ENCODE data around the gene SNX33. TPM values are rescaled to one million over a fixed set of nuclear protein-coding genes. Genes with fewer than 3 reads are reported as not detected.
"Not testable (repeated sequence)": the region's sequence is repeated elsewhere in the genome, so short reads cannot be mapped to it uniquely, and the experiment has no call there.

The SNX33 gene
- total RNA-seq, 6 experiments from 2014 or later: 12.0 to 17.2 (median 14.2) TPM

DNA sequence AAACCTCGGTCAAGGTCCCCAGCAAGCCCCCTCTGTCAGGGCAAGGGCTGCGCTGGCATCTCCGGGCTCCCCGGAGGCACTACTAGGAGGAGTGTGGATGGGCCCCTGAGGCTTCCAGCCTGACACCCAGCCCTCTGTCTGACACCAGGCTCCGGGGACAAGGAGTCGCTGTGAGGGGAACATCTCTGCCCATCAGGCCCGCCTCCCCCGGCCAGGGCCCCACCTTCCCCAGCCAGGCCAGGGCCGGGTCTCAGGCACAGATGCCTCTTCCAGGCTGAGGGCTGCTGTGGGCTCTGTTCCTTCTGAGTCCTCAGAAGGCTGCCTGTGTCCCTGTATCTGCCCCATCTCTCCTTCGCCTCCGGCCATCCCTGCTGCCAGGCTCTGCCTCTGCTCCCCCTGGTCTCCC lies 49.1 kb downstream of the SNX33 start:
- H3K27ac ChIP-seq: no peak overlapping the region
- no peak overlapping the region for H3K4me3 ChIP-seq
- TF ChIP-seq, protein P1, sequence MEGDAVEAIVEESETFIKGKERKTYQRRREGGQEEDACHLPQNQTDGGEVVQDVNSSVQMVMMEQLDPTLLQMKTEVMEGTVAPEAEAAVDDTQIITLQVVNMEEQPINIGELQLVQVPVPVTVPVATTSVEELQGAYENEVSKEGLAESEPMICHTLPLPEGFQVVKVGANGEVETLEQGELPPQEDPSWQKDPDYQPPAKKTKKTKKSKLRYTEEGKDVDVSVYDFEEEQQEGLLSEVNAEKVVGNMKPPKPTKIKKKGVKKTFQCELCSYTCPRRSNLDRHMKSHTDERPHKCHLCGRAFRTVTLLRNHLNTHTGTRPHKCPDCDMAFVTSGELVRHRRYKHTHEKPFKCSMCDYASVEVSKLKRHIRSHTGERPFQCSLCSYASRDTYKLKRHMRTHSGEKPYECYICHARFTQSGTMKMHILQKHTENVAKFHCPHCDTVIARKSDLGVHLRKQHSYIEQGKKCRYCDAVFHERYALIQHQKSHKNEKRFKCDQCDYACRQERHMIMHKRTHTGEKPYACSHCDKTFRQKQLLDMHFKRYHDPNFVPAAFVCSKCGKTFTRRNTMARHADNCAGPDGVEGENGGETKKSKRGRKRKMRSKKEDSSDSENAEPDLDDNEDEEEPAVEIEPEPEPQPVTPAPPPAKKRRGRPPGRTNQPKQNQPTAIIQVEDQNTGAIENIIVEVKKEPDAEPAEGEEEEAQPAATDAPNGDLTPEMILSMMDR (IDR thresholded peaks at IDR 0.05): no peak
- no peak for TF ChIP-seq POLR2A (IDR thresholded peaks at IDR 0.05)
- ATAC-seq (no peak), DNase-seq (peak in 1 of 3 donors; percentile 47)
- H3K36me3 ChIP-seq: no peaks in the 10 kb centered on the region
- intact Hi-C loops (cut with DNase I): no loop called here
- 100% methylated on average over 2 of the region's 11 CpGs for WGBS (ENCODE audit: insufficient coverage, low coverage, low lambda C conversion rate, missing lambda C conversion rate)
- no peaks in the 10 kb centered on the region for H3K9me3 ChIP-seq
- H3K27me3 ChIP-seq: no peaks in the 10 kb centered on the region
- no peaks in the 10 kb centered on the region for H3K4me1 ChIP-seq

- intact Hi-C loops (cut with DNase I): no loop called here
- H3K4me3 ChIP-seq: no peak overlapping the region
- H3K4me1 ChIP-seq: no peaks in the 10 kb centered on the region
- WGBS (ENCODE audit: insufficient coverage, low coverage, low lambda C conversion rate, missing lambda C conversion rate): 100% methylated on average over 2 of the region's 7 CpGs
- H3K27me3 ChIP-seq: no peaks in the 10 kb centered on the region
- H3K9me3 ChIP-seq: no peaks in the 10 kb centered on the region
- no peak overlapping the region for H3K27ac ChIP-seq
- TF ChIP-seq, protein P1 (IDR thresholded peaks at IDR 0.05): no peak
- no peak for TF ChIP-seq POLR2A (IDR thresholded peaks at IDR 0.05)
- no peaks in the 10 kb centered on the region for H3K36me3 ChIP-seq
- DNase-seq: no peak
- ATAC-seq: no peak
These were observed 49.8 kb downstream of the SNX33 start for GRCh38 chr15:75697523-75697922.

GRCh38 chr15:75697974-75698747 lies 50.4 kb downstream of the SNX33 start:
- DNase-seq; H3K4me3 ChIP-seq; H3K9me3 ChIP-seq; H3K27me3 ChIP-seq; H3K36me3 ChIP-seq; H3K4me1 ChIP-seq; intact Hi-C loops (cut with DNase I); H3K27ac ChIP-seq; ATAC-seq: not testable (repeated sequence)
- 42% methylated on average over 2 of the region's 21 CpGs for WGBS (ENCODE audit: insufficient coverage, low coverage, low lambda C conversion rate, missing lambda C conversion rate)

- DNase-seq (peak in 1 of 3 donors; percentile 45), ATAC-seq (peak; percentile 15 to 54 (median 25))
- intact Hi-C loops (cut with DNase I); H3K4me1 ChIP-seq; H3K27ac ChIP-seq; H3K4me3 ChIP-seq; H3K36me3 ChIP-seq; H3K9me3 ChIP-seq; H3K27me3 ChIP-seq: not testable (repeated sequence)
- 50% methylated on average over 1 of the region's 7 CpGs for WGBS (ENCODE audit: insufficient coverage, low coverage, low lambda C conversion rate, missing lambda C conversion rate)
These were observed 51.8 kb downstream of the SNX33 start for GRCh38 chr15:75699517-75699916.

GRCh38 chr15:75699961-75700874 lies 52.5 kb downstream of the SNX33 start:
- intact Hi-C loops (cut with DNase I); H3K4me3 ChIP-seq; H3K27ac ChIP-seq; H3K27me3 ChIP-seq; H3K4me1 ChIP-seq; H3K9me3 ChIP-seq; H3K36me3 ChIP-seq: not testable (repeated sequence)
- ATAC-seq (peak; percentile 36 to 65 (median 50)), DNase-seq (peak in 1 of 3 donors; percentile 61)
- 42% methylated on average over 5 of the region's 17 CpGs for WGBS (ENCODE audit: insufficient coverage, low coverage, low lambda C conversion rate, missing lambda C conversion rate)

- 81% methylated on average over 7 of the region's 13 CpGs for WGBS (ENCODE audit: insufficient coverage, low coverage, low lambda C conversion rate, missing lambda C conversion rate)
- H3K27ac ChIP-seq, H3K4me3 ChIP-seq: not testable (repeated sequence)
These were observed 53.6 kb downstream of the SNX33 start for GRCh38 chr15:75701071-75702003.

More at GRCh38 chr15:75701071-75702003, 53.6 kb downstream of the SNX33 start:
- ATAC-seq; H3K9me3 ChIP-seq; H3K4me1 ChIP-seq; H3K27me3 ChIP-seq; H3K36me3 ChIP-seq; intact Hi-C loops (cut with DNase I); DNase-seq: not testable (repeated sequence)

Measured in right lobe of liver (tissue), 6 donors.